A549 (cell line): ENCODE measurements around the gene SUMF1.

Source experiments
- BHLHE40 ChIP-seq: IDR thresholded peaks from 2 replicates; pipeline ENCODE4 v1.6.1; 2012; ENCODE audit warnings: low read depth, low read length, inconsistent platforms
- CBX8 ChIP-seq: fragments of 200-600 bp; sonication (generic); IDR thresholded peaks from 2 replicates; pipeline ENCODE4 v1.6.1; 2016
- CEBPB ChIP-seq, 2 experiments: fragments of >200 bp in 1 of 2; sonication (Bioruptor Twin) in 1 of 2; formaldehyde crosslinking in 1 of 2; IDR thresholded peaks; 2 replicates each; pipeline ENCODE4 v1.6.1; 2012 to 2016
- CTCF ChIP-seq: fragments of >200 bp; sonication (Bioruptor Twin); formaldehyde crosslinking; IDR thresholded peaks from 3 replicates; pipeline ENCODE4 v1.5.1; 2016
- HOXA7 ChIP-seq: fragments of 250-450 bp; sonication (Bioruptor Pico); IDR thresholded peaks from 2 replicates; pipeline ENCODE4 v1.5.0; 2020; ENCODE audit warnings: mild to moderate bottlenecking, moderate library complexity
- MAFK ChIP-seq: fragments of 450-650 bp; IDR thresholded peaks from 2 replicates; pipeline ENCODE4 v1.6.1; 2014; ENCODE audit not compliant: partially characterized antibody
- MAZ ChIP-seq: fragments of 150-350 bp; IDR thresholded peaks from 2 replicates; pipeline ENCODE4 v1.6.1; 2014; ENCODE audit warnings: antibody characterized with exemption, low read depth, low read length, borderline replicate concordance
- PHF8 ChIP-seq: fragments of 200-600 bp; sonication (generic); IDR thresholded peaks from 2 replicates; pipeline ENCODE4 v1.6.1; 2016; ENCODE audit warnings: low read depth, mild to moderate bottlenecking, antibody characterized with exemption, moderate library complexity, borderline replicate concordance
- POLR2A ChIP-seq: IDR thresholded peaks from 2 replicates; pipeline ENCODE4 v1.6.1; 2012; ENCODE audit warnings: mild to moderate bottlenecking, low read length
- RCOR1 ChIP-seq: fragments of 150-350 bp; IDR thresholded peaks from 2 replicates; pipeline ENCODE4 v1.6.1; 2014; ENCODE audit warnings: antibody characterized with exemption, low read length, low read depth
- RFX5 ChIP-seq: fragments of 450-650 bp; IDR thresholded peaks from 2 replicates; pipeline ENCODE4 v1.7.1; 2014; ENCODE audit warnings: antibody characterized with exemption, mild to moderate bottlenecking, moderate library complexity
- SREBF2 ChIP-seq: fragments of 450-650 bp; IDR thresholded peaks from 2 replicates; pipeline ENCODE4 v1.6.1; 2014; ENCODE audit warnings: mild to moderate bottlenecking, moderate library complexity

- TF ChIP-seq CTCF (no peak), RCOR1 (no peak), BHLHE40 (no peak), CEBPB (IDR thresholded peaks at IDR 0.05) (no peak), MAZ (no peak), MAFK (no peak), RFX5 (no peak), PHF8 (no peak), HOXA7 (CRISPR knock-in tag) (no peak), SREBF2 (no peak), CBX8 (no peak), POLR2A (no peak)
These were observed 7.8 kb upstream of the SUMF1 start for GRCh38 chr3:4474683-4475490.
